ENCODE measurements around the gene PTGFRN. TPM values are rescaled to one million over a fixed set of nuclear protein-coding genes. Genes with fewer than 3 reads are reported as not detected.

PTGFRN gene
- total and polyA plus RNA-seq, 2 of the 13 experiments (the other 11 are each of a cell fraction or from before 2014, with no cell fraction given) = 3.3 to 11.3 TPM

DNA sequence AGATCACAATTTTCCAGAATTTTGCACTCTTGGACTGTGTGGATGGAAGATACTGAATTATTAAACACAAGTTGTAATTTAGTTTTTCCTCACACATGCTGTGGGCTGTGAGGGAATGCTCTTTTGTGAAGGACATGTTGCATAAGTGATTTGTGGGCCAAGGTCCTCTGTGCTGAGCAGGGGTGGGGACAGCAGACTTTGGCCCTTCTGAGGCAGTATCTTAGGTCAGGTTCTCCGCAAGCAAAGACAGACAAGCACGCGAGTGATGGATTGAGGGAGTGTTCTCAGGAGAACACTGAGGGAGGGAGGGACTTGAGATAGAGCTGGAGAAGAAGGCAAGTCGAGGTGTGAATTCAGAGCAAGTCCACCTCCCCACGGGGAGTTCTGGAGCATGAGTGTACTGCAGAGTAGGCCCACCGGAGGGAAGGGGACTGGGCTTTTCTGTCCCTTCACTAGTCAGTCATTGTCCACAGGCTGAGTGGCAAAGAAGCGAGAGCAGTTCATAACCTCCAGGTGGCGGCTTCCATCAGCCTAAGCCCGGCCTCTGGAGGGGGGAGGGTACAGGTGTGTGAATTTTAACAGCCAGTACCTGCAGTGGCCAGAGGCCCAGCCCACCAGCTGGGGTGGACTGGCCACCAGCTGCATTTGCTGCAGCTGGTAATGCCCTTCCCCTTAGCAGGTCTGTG lies 72.7 kb downstream of the PTGFRN start (continued):
- TF ChIP-seq NRL (CRISPR knock-in tag; IDR thresholded peaks at IDR 0.05; ENCODE audit: borderline replicate concordance) (0 out of 2 replicates have a peak, but pooled peaks have one; percentile 19), ZZZ3 (CRISPR knock-in tag; IDR thresholded peaks at IDR 0.05; ENCODE audit: borderline replicate concordance) (no peak), SP2 (CRISPR knock-in tag; IDR thresholded peaks at IDR 0.05) (no peak), ZNF253 (CRISPR knock-in tag; IDR thresholded peaks at IDR 0.05; ENCODE audit: borderline replicate concordance) (no peak), MIER3 (CRISPR knock-in tag; IDR thresholded peaks at IDR 0.05; ENCODE audit: borderline replicate concordance) (peak; percentile 35; the same call in 1 of the 2 replicates), HDAC1 (CRISPR knock-in tag; IDR thresholded peaks at IDR 0.05) (0 out of 2 replicates have a peak, but pooled peaks have one; percentile 35), FOXK1 (CRISPR knock-in tag; IDR thresholded peaks at IDR 0.05; ENCODE audit: borderline replicate concordance, low read depth) (0 out of 2 replicates have a peak, but pooled peaks have one; percentile 21), HNRNPLL (IDR thresholded peaks at IDR 0.05; ENCODE audit: low read depth, low read length, poor library complexity, severe bottlenecking) (no peak), CREB1 (IDR thresholded peaks at IDR 0.05) (no peak), CREB1 (CRISPR knock-in tag; IDR thresholded peaks at IDR 0.05) (no peak), HMG20A (CRISPR knock-in tag; IDR thresholded peaks at IDR 0.05; ENCODE audit: borderline replicate concordance) (peak; percentile 53; the same call in 1 of the 2 replicates), KDM1A (CRISPR knock-in tag; IDR thresholded peaks at IDR 0.05) (peak; percentile 66; the same call in 1 of the 2 replicates), SOX6 (IDR thresholded peaks at IDR 0.05) (no peak), SOX6 (CRISPR knock-in tag; IDR thresholded peaks at IDR 0.05) (peak; percentile 39; the same call in 1 of the 2 replicates), ZNF10 (CRISPR knock-in tag; IDR thresholded peaks at IDR 0.05; ENCODE audit: borderline replicate concordance, low read depth) (no peak), SOX13 (IDR thresholded peaks at IDR 0.05) (no peak), SOX13 (CRISPR knock-in tag; conservative IDR thresholded peaks at IDR 0.05 in 1 of 2, IDR thresholded peaks at IDR 0.05 in 1 of 2) (peak in 1 of 2 experiments; percentile 38; a peak in 1 of 4 replicates), ZNF331 (CRISPR knock-in tag; IDR thresholded peaks at IDR 0.05) (peak; percentile 36; the same call in 1 of the 2 replicates)
- TF ChIP-seq, protein P1, sequence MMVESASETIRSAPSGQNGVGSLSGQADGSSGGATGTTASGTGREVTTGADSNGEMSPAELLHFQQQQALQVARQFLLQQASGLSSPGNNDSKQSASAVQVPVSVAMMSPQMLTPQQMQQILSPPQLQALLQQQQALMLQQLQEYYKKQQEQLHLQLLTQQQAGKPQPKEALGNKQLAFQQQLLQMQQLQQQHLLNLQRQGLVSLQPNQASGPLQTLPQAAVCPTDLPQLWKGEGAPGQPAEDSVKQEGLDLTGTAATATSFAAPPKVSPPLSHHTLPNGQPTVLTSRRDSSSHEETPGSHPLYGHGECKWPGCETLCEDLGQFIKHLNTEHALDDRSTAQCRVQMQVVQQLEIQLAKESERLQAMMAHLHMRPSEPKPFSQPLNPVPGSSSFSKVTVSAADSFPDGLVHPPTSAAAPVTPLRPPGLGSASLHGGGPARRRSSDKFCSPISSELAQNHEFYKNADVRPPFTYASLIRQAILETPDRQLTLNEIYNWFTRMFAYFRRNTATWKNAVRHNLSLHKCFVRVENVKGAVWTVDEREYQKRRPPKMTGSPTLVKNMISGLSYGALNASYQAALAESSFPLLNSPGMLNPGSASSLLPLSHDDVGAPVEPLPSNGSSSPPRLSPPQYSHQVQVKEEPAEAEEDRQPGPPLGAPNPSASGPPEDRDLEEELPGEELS (CRISPR knock-in tag; IDR thresholded peaks at IDR 0.05) = peak; percentile 21; the same call in 1 of the 2 replicates
- TF ChIP-seq, protein P2, sequence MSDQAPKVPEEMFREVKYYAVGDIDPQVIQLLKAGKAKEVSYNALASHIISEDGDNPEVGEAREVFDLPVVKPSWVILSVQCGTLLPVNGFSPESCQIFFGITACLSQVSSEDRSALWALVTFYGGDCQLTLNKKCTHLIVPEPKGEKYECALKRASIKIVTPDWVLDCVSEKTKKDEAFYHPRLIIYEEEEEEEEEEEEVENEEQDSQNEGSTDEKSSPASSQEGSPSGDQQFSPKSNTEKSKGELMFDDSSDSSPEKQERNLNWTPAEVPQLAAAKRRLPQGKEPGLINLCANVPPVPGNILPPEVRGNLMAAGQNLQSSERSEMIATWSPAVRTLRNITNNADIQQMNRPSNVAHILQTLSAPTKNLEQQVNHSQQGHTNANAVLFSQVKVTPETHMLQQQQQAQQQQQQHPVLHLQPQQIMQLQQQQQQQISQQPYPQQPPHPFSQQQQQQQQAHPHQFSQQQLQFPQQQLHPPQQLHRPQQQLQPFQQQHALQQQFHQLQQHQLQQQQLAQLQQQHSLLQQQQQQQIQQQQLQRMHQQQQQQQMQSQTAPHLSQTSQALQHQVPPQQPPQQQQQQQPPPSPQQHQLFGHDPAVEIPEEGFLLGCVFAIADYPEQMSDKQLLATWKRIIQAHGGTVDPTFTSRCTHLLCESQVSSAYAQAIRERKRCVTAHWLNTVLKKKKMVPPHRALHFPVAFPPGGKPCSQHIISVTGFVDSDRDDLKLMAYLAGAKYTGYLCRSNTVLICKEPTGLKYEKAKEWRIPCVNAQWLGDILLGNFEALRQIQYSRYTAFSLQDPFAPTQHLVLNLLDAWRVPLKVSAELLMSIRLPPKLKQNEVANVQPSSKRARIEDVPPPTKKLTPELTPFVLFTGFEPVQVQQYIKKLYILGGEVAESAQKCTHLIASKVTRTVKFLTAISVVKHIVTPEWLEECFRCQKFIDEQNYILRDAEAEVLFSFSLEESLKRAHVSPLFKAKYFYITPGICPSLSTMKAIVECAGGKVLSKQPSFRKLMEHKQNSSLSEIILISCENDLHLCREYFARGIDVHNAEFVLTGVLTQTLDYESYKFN (CRISPR knock-in tag; conservative IDR thresholded peaks at IDR 0.05) = peak; percentile 50
- TF ChIP-seq, protein P3, sequence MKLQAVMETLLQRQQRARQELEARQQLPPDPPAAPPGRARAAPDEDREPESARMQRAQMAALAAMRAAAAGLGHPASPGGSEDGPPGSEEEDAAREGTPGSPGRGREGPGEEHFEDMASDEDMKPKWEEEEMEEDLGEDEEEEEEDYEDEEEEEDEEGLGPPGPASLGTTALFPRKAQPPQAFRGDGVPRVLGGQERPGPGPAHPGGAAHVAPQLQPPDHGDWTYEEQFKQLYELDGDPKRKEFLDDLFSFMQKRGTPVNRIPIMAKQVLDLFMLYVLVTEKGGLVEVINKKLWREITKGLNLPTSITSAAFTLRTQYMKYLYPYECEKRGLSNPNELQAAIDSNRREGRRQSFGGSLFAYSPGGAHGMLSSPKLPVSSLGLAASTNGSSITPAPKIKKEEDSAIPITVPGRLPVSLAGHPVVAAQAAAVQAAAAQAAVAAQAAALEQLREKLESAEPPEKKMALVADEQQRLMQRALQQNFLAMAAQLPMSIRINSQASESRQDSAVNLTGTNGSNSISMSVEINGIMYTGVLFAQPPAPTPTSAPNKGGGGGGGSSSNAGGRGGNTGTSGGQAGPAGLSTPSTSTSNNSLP (IDR thresholded peaks at IDR 0.05; ENCODE audit: low read depth, low read length) = 0 out of 2 replicates have a peak, but pooled peaks have one; percentile 29
- TF ChIP-seq, protein P4, sequence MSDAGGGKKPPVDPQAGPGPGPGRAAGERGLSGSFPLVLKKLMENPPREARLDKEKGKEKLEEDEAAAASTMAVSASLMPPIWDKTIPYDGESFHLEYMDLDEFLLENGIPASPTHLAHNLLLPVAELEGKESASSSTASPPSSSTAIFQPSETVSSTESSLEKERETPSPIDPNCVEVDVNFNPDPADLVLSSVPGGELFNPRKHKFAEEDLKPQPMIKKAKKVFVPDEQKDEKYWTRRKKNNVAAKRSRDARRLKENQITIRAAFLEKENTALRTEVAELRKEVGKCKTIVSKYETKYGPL (CRISPR knock-in tag; IDR thresholded peaks at IDR 0.05) = peak; percentile 97

All from HepG2 (cell line).